Stomach smooth muscle (tissue), 2 donors: ENCODE data around the gene KCNQ5.
"Not testable (repeated sequence)": the region's sequence is repeated elsewhere in the genome, so short reads cannot be mapped to it uniquely, and the experiment has no call there.

Source experiments
- H3K27ac ChIP-seq: one replicate; pipeline ENCODE4 v1.7.0; 2013; ENCODE audit warnings: mild to moderate bottlenecking, low read length, inconsistent platforms
- H3K27me3 ChIP-seq, 2 donors: one replicate each; pipeline ENCODE4 v1.7.0; 2013; ENCODE audit warnings: low read length in 2 of 2; ENCODE audit not compliant: insufficient read depth in 2 of 2, control insufficient read depth in 1 of 2
- H3K36me3 ChIP-seq, 2 donors: one replicate each; pipeline ENCODE4 v1.7.0; 2013; ENCODE audit warnings: low read length in 2 of 2; ENCODE audit not compliant: control insufficient read depth in 2 of 2, insufficient read depth in 2 of 2
- H3K4me1 ChIP-seq: one replicate; pipeline ENCODE4 v1.7.0; 2013; ENCODE audit warnings: low read length; ENCODE audit not compliant: control insufficient read depth, insufficient read depth
- H3K4me3 ChIP-seq, 2 donors: one replicate each; pipeline ENCODE4 v1.7.0; 2013; ENCODE audit warnings: low read length in 2 of 2
- H3K9ac ChIP-seq, 2 donors: one replicate each; pipeline ENCODE4 v1.7.0; 2013; ENCODE audit warnings: low read length in 2 of 2, mild to moderate bottlenecking in 1 of 2
- H3K9me3 ChIP-seq, 2 donors: one replicate each; pipeline ENCODE4 v1.7.0; 2013; ENCODE audit warnings: low read length in 2 of 2; ENCODE audit not compliant: control insufficient read depth in 2 of 2
- donor health status: healthy.
- donor health status: Pancreatic carcinoma.

KCNQ5 gene

GRCh38 chr6:72966628-72967280 is 344.9 kb downstream of the KCNQ5 start:
- Histone ChIP-seq H3K36me3 (no peaks in the 10 kb centered on the region), H3K4me3 (no peak overlapping the region), H3K4me1 (no peaks in the 10 kb centered on the region), H3K27ac (no peak overlapping the region), H3K27me3 (no peaks in the 10 kb centered on the region), H3K9me3 (no peaks in the 10 kb centered on the region), H3K9ac (no peak overlapping the region)

DNA sequence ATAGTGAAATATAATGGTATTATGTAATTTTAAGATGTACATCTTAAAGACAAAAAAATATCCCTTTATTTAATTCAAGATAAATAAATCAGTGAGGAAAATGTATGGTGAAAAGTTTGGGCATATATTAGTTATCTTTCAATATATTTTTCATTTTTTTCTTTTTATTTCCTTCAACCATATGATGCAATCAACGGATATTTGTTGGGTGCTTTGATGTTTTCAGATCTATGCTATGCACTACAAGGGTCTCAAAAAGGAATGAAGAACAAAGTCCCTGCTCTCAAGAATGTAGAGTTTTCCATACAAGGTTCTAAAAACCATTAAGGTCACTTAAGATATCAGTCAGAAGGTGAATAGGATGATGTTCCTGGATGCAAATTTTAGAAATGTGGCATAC is 345.5 kb downstream of the KCNQ5 start:
- H3K27me3 ChIP-seq = no peaks in the 10 kb centered on the region
- no peaks in the 10 kb centered on the region for H3K4me1 ChIP-seq

GRCh38 chr6:72968704-72969103 is 346.8 kb downstream of the KCNQ5 start:
- Histone ChIP-seq H3K9ac (no peak overlapping the region), H3K4me1 (no peaks in the 10 kb centered on the region), H3K9me3 (no peaks in the 10 kb centered on the region), H3K27ac (no peak overlapping the region), H3K36me3 (no peaks in the 10 kb centered on the region), H3K4me3 (no peak overlapping the region), H3K27me3 (no peaks in the 10 kb centered on the region)

More for the DNA sequence above, 345.5 kb downstream of the KCNQ5 start:
- Histone ChIP-seq H3K36me3 (no peaks in the 10 kb centered on the region), H3K4me3 (no peak overlapping the region), H3K9me3 (no peaks in the 10 kb centered on the region), H3K27ac (no peak overlapping the region), H3K9ac (no peak overlapping the region)

- Histone ChIP-seq H3K36me3 (no peaks in the 10 kb centered on the region), H3K27ac (no peak overlapping the region), H3K9me3 (no peaks in the 10 kb centered on the region), H3K4me3 (no peak overlapping the region), H3K9ac (no peak overlapping the region), H3K4me1 (no peaks in the 10 kb centered on the region), H3K27me3 (no peaks in the 10 kb centered on the region)
These were observed 347.8 kb downstream of the KCNQ5 start for GRCh38 chr6:72969666-72970065.

DNA sequence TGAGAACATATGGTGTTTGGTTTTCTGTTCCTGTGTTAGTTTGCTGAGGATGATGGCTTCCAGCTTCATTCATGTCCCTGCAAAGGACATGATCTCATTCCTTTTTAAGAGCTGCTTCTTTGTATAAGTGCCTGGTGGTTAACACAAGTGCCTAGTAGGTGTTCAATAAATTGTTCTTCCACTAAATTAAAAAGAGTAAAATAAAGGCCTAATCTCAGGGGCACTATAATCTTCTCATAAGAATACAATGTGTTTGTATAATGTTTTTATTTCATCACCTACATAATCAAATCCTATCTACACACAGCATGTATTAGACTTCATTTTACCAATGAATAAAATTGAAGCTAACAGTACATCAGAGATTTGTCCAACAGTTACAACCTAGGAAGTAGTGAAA is 350.7 kb downstream of the KCNQ5 start:
- peaks cover 5% of the 10 kb centered on the region for H3K4me1 ChIP-seq
- H3K36me3 ChIP-seq = no peaks in the 10 kb centered on the region
- H3K27me3 ChIP-seq = no peaks in the 10 kb centered on the region
- H3K27ac ChIP-seq = no peak overlapping the region
- no peak overlapping the region for H3K4me3 ChIP-seq
- H3K9ac ChIP-seq = no peak overlapping the region
- no peaks in the 10 kb centered on the region for H3K9me3 ChIP-seq

DNA sequence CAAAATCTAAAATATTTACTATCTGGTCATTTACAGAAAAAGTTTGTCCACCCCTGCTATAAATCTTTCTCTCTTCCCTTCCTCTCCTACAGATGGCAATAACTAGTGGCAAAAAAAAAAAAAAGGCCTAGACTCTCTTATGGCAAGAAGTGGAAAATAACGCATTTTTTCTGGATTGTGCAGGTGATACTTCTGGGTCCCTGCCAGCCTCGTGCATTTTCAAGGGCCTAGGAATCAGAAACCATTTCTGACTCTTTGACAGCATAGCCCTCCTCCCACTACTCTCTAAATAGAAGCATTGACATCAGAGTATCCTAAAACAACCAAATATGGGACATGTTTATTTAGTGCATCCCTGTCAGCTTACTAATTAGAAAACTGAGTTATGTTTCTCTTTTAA is 352.4 kb downstream of the KCNQ5 start:
- H3K27me3 ChIP-seq = no peaks in the 10 kb centered on the region
- no peaks in the 10 kb centered on the region for H3K36me3 ChIP-seq
- no peak overlapping the region for H3K4me3 ChIP-seq
- H3K9ac ChIP-seq = no peak overlapping the region
- peaks cover 5% of the 10 kb centered on the region for H3K4me1 ChIP-seq
- H3K9me3 ChIP-seq = no peaks in the 10 kb centered on the region
- H3K27ac ChIP-seq = no peak overlapping the region

- H3K27me3 ChIP-seq = no peaks in the 10 kb centered on the region
- no peak overlapping the region for H3K9ac ChIP-seq
- H3K27ac ChIP-seq = no peak overlapping the region
- peaks cover 5% of the 10 kb centered on the region for H3K4me1 ChIP-seq
- no peak overlapping the region for H3K4me3 ChIP-seq
- H3K9me3 ChIP-seq = no peaks in the 10 kb centered on the region
- H3K36me3 ChIP-seq = no peaks in the 10 kb centered on the region
These were observed 353.5 kb downstream of the KCNQ5 start for GRCh38 chr6:72975352-72975752.

GRCh38 chr6:72976484-72976883 is 354.6 kb downstream of the KCNQ5 start:
- H3K9me3 ChIP-seq = no peaks in the 10 kb centered on the region
- H3K27ac ChIP-seq = no peak overlapping the region

DNA sequence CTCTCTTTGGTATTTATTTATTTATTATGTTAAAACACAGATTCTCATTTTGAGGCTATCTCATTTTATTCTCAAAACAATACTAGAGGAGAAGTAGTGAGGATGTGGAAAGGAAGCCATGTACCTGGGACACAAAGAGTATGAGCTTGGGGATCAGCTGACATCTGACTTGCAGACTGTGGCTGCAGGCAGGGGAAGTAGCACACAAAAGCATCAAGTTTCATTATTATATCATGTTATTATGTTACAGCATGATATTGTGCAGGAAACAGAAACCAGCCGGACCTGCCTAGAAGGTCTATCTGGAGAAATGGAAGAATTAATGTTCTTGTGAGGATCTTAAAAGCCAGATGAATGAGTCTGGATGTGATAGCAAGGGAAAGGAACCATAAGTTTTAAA is 355.2 kb downstream of the KCNQ5 start:
- no peak overlapping the region for H3K9ac ChIP-seq
- no peaks in the 10 kb centered on the region for H3K27me3 ChIP-seq
- H3K36me3 ChIP-seq = no peaks in the 10 kb centered on the region
- H3K27ac ChIP-seq = no peak overlapping the region
- peaks cover 5% of the 10 kb centered on the region for H3K4me1 ChIP-seq
- no peak overlapping the region for H3K4me3 ChIP-seq
- H3K9me3 ChIP-seq = no peaks in the 10 kb centered on the region

More at GRCh38 chr6:72976484-72976883, 354.6 kb downstream of the KCNQ5 start:
- Histone ChIP-seq H3K36me3 (no peaks in the 10 kb centered on the region), H3K9ac (no peak overlapping the region), H3K27me3 (no peaks in the 10 kb centered on the region), H3K4me1 (peaks cover 5% of the 10 kb centered on the region), H3K4me3 (no peak overlapping the region)

DNA sequence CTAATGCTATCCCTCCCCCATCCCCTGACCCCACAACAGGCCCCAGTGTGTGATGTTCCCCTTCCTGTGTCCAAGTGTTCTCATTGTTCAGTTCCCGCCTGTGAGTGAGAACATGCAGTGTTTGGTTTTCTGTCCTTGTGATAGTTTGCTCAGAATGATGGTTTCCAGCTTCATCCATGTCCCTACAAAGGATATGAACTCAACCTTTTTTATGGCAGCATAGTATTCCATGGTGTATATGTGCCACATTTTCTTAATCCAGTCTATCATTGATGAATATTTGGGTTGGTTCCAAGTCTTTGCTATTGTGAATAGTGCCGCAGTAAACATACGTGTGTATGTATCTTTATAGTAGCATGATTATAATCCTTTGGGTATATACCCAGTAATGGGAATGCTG is 356.9 kb downstream of the KCNQ5 start:
- not testable (repeated sequence) for H3K9me3 ChIP-seq, H3K27me3 ChIP-seq, H3K9ac ChIP-seq, H3K36me3 ChIP-seq, H3K4me1 ChIP-seq, H3K27ac ChIP-seq, H3K4me3 ChIP-seq

GRCh38 chr6:72984189-72984831 is 362.4 kb downstream of the KCNQ5 start:
- not testable (repeated sequence) for H3K27me3 ChIP-seq, H3K4me3 ChIP-seq, H3K27ac ChIP-seq, H3K9ac ChIP-seq, H3K4me1 ChIP-seq, H3K36me3 ChIP-seq, H3K9me3 ChIP-seq
